Testis (tissue), 3 donors: ENCODE data around the gene ANO10. TPM values are rescaled to one million over a fixed set of nuclear protein-coding genes. Genes with fewer than 3 reads are reported as not detected.
A peak's percentile ranks its signal among the peaks of the same experiment; 100 is the strongest.

Experiments used
- DNase-seq: peaks from one replicate; pipeline ENCODE4 v3.0.0-alpha.2; 2019
- H3K27ac ChIP-seq, 2 donors: fragments of 200-600 bp; sonication (generic); one replicate each; pipeline ENCODE4 v1.5.1; 2019
- H3K27me3 ChIP-seq: fragments of 200-600 bp; sonication (generic); one replicate; pipeline ENCODE4 v1.5.1; 2019
- H3K36me3 ChIP-seq: fragments of 200-600 bp; sonication (generic); one replicate; pipeline ENCODE4 v1.5.1; 2017; ENCODE audit warnings: low read depth; ENCODE audit errors: missing control alignments
- H3K4me1 ChIP-seq: fragments of 200-600 bp; sonication (generic); one replicate; pipeline ENCODE4 v1.5.1; 2019
- H3K4me3 ChIP-seq, 2 donors: fragments of 200-600 bp; sonication (generic); one replicate each; pipeline ENCODE4 v1.5.1; 2017 to 2019
- H3K9me3 ChIP-seq: fragments of 200-600 bp; sonication (generic); one replicate; pipeline ENCODE4 v1.5.1; 2017
- CTCF ChIP-seq, 3 experiments: fragments of 450-650 bp in 2 of 3; fragments of 200-600 bp in 1 of 3; sonication (generic) in 1 of 3; IDR thresholded peaks; one replicate each; pipeline ENCODE4 v1.5.1; 2016 to 2019; ENCODE audit warnings: antibody characterized with exemption in 3 of 3, mild to moderate bottlenecking in 2 of 3, moderate library complexity in 1 of 3
- POLR2A ChIP-seq: fragments of 450-650 bp; IDR thresholded peaks from one replicate; pipeline ENCODE4 v1.6.1; 2017; ENCODE audit warnings: antibody characterized with exemption, mild to moderate bottlenecking, moderate library complexity
- WGBS, 2 donors: methylation state at CpG; one replicate each; pipeline ENCODE4 v1.1.5; 2018; 5-methylcytosine and 5-hydroxymethylcytosine counted together
- intact Hi-C: fragments of 100-400 bp; cut with DNase I; formaldehyde crosslinking; loops from one replicate; pipeline ENCODE4 v1.15.1; 2023; ENCODE audit warnings: low total_unique reads
- polyA plus RNA-seq: library from polyadenylated mRNA; stranded (reverse); fragments of 350-450 nt; fragmentation: Illumina TruSeq; extraction: RNeasy Lipid Tissue Mini Kit (QIAGEN cat#74804); gene quantifications from one replicate; pipeline ENCODE4 v1.2.3, GENCODE V29; 2014; ENCODE audit warnings: low read depth, low replicate concordance; ENCODE audit not compliant: insufficient read depth
- total RNA-seq, 2 donors: library from RNA; depleted of rRNA; stranded (reverse); fragments of >200 nt; gene quantifications; one replicate each; pipeline ENCODE4 v1.2.3, GENCODE V29; 2016

Gene ANO10
- total and polyA plus RNA-seq, 3 donors from 2014 or later: 19.9 to 26.3 (median 25.0) TPM

- Histone ChIP-seq H3K4me1 (no peaks in the 10 kb centered on the region), H3K4me3 (no peak overlapping the region), H3K36me3 (no peaks in the 10 kb centered on the region), H3K9me3 (no peaks in the 10 kb centered on the region), H3K27me3 (no peaks in the 10 kb centered on the region), H3K27ac (no peak overlapping the region)
- TF ChIP-seq CTCF (IDR thresholded peaks at IDR 0.05) (no peak), POLR2A (no peak)
- DNase-seq: no peak
- 58% methylated on average over 5 to 9 of the region's 11 CpGs for WGBS, 2 donors
- intact Hi-C loops: no loop called here
Observed at GRCh38 chr3:43366481-43366880, 255.3 kb downstream of the ANO10 start.

- no peaks in the 10 kb centered on the region for H3K36me3 ChIP-seq
- intact Hi-C loops: no loop called here
- H3K4me1 ChIP-seq: no peaks in the 10 kb centered on the region
- no peaks in the 10 kb centered on the region for H3K27me3 ChIP-seq
- H3K27ac ChIP-seq: no peak overlapping the region
- TF ChIP-seq POLR2A: no peak
- TF ChIP-seq CTCF (IDR thresholded peaks at IDR 0.05): no peak
- no peaks in the 10 kb centered on the region for H3K9me3 ChIP-seq
- H3K4me3 ChIP-seq: no peak overlapping the region
- whole genome bisulfite sequencing, 2 donors: 75 to 95% methylated on average over 5 to 12 of the region's 12 CpGs
- DNase-seq: no peak
Observed at GRCh38 chr3:43365601-43366305, 256.1 kb downstream of the ANO10 start.

- Histone ChIP-seq H3K27me3 (no peaks in the 10 kb centered on the region), H3K36me3 (no peaks in the 10 kb centered on the region), H3K4me1 (no peaks in the 10 kb centered on the region), H3K27ac (no peak overlapping the region), H3K4me3 (no peak overlapping the region), H3K9me3 (no peaks in the 10 kb centered on the region)
- TF ChIP-seq POLR2A (no peak), CTCF (IDR thresholded peaks at IDR 0.05) (no peak)
- DNase-seq: peak; percentile 49
- 82 to 91% methylated on average over 14 of the region's 14 CpGs for WGBS, 2 donors
- intact Hi-C loops: no loop called here
Observed at GRCh38 chr3:43364926-43365325, 256.9 kb downstream of the ANO10 start.

- no peaks in the 10 kb centered on the region for H3K27me3 ChIP-seq
- H3K4me3 ChIP-seq: no peak overlapping the region
- intact Hi-C loops: no loop called here
- TF ChIP-seq CTCF (IDR thresholded peaks at IDR 0.05) (no peak), POLR2A (no peak)
- H3K27ac ChIP-seq: no peak overlapping the region
- 78 to 96% methylated on average over 13 of the region's 14 CpGs for WGBS, 2 donors
- H3K9me3 ChIP-seq: no peaks in the 10 kb centered on the region
- H3K4me1 ChIP-seq: no peaks in the 10 kb centered on the region
- H3K36me3 ChIP-seq: no peaks in the 10 kb centered on the region
- DNase-seq: no peak
Observed at GRCh38 chr3:43364494-43364893, 257.3 kb downstream of the ANO10 start.
